Measurements from ENCODE around the gene CYTL1.

DNA sequence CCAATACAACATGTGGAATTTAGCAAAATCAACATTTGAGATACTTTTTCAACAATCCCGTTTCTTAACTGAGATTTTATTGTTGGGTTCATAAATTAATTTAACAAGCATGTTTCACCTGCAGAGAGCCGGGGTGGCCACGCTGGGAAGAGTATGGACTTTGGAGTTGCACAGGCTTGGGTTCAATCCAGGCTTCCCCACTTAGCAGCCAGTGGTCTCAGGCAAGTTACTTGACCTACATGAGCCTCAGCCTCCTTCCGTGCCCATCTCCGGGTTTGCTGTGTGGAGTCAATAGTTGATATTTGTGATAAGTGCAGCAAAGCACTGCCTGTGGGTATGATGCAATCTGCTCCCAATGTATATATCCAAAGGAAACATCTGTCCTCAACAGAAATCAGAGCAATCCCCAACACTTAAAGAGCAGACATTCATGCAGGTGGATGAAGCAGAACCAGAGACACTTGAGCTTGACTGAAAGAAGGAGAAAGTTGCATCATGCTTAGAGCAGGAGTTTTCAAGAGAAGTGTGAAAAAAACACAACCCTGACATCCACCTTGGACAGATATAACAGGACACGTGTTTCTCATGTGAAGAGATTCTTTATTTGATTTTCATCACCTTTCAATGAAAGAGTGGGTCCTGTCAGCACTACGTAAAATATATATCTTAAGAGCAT, 5.1 kb downstream of the CYTL1 start:
- TF ChIP-seq, protein P1, sequence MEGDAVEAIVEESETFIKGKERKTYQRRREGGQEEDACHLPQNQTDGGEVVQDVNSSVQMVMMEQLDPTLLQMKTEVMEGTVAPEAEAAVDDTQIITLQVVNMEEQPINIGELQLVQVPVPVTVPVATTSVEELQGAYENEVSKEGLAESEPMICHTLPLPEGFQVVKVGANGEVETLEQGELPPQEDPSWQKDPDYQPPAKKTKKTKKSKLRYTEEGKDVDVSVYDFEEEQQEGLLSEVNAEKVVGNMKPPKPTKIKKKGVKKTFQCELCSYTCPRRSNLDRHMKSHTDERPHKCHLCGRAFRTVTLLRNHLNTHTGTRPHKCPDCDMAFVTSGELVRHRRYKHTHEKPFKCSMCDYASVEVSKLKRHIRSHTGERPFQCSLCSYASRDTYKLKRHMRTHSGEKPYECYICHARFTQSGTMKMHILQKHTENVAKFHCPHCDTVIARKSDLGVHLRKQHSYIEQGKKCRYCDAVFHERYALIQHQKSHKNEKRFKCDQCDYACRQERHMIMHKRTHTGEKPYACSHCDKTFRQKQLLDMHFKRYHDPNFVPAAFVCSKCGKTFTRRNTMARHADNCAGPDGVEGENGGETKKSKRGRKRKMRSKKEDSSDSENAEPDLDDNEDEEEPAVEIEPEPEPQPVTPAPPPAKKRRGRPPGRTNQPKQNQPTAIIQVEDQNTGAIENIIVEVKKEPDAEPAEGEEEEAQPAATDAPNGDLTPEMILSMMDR (IDR thresholded peaks at IDR 0.05), result no peak
- no peak for TF ChIP-seq POLR2A (IDR thresholded peaks at IDR 0.05)

All from lower leg skin (tissue), 3 donors.